Right atrium auricular region (tissue), 2 donors: ENCODE data around the gene MTMR11. TPM values are rescaled to one million over a fixed set of nuclear protein-coding genes. Genes with fewer than 3 reads are reported as not detected.
A peak's percentile ranks its signal among the peaks of the same experiment; 100 is the strongest.

Experiments
- DNase-seq: peaks from one replicate; pipeline ENCODE4 v3.0.0-alpha.2; 2019; ENCODE audit warnings: low spot score
- H3K27ac ChIP-seq, 2 donors: fragments of 200-600 bp; sonication (generic); 1 replicate in 1 of 2; 2 replicates in 1 of 2; pipeline ENCODE4 v1.5.1; 2016 to 2019
- H3K27me3 ChIP-seq, 2 donors: fragments of 200-600 bp; sonication (generic); one replicate each; pipeline versions ENCODE4 v1.5.1 to v1.6.0; 2017 to 2019
- H3K36me3 ChIP-seq: fragments of 200-600 bp; sonication (generic); one replicate; pipeline ENCODE4 v1.5.1; 2016
- H3K4me1 ChIP-seq, 2 donors: fragments of 200-600 bp; sonication (generic); one replicate each; pipeline versions ENCODE4 v1.5.1 to v1.6.0; 2017 to 2019
- H3K4me3 ChIP-seq, 2 donors: fragments of 200-600 bp; sonication (generic); 1 replicate in 1 of 2; 2 replicates in 1 of 2; pipeline ENCODE4 v1.5.1; 2017 to 2019; ENCODE audit warnings: mild to moderate bottlenecking in 1 of 2, moderate library complexity in 1 of 2
- H3K9me3 ChIP-seq, 2 donors: fragments of 200-600 bp; sonication (generic); one replicate each; pipeline ENCODE4 v1.5.1; 2019
- CTCF ChIP-seq, 2 donors: fragments of 200-600 bp; sonication (generic); IDR thresholded peaks; one replicate each; pipeline ENCODE4 v1.5.1; 2019; ENCODE audit warnings: antibody characterized with exemption in 2 of 2
- total RNA-seq, 2 donors: library from RNA; depleted of rRNA; stranded (reverse); fragments of >200 nt; gene quantifications; one replicate each; pipeline ENCODE4 v1.1.0, GENCODE V29; 2016

The MTMR11 gene
- 1 to 10 TPM; 1.6 to 9.6 TPM for total RNA-seq

- no peaks in the 10 kb centered on the region for H3K9me3 ChIP-seq
- no peak for TF ChIP-seq CTCF (IDR thresholded peaks at IDR 0.05)
- no peaks in the 10 kb centered on the region for H3K36me3 ChIP-seq
- peak; percentile 60 for DNase-seq
- peak within 1 kb of the TSS; percentile 72 to 89 for H3K27ac ChIP-seq
- peaks cover 0 to 46% of the 10 kb centered on the region in 2 donors for H3K4me1 ChIP-seq
- peak within 1 kb of the TSS; percentile 43 to 54 for H3K4me3 ChIP-seq
- H3K27me3 ChIP-seq = no peaks in the 10 kb centered on the region
These were observed at the start of gene MTMR11 for GRCh38 chr1:149936170-149936991. TSS of gene MTMR11 (minus strand) at chr1:149936879. CDS start at chr1:149936647, 232 bp downstream.

- H3K4me1 ChIP-seq = peaks cover 0 to 19% of the 10 kb centered on the region in 2 donors
- H3K9me3 ChIP-seq = no peaks in the 10 kb centered on the region
- H3K36me3 ChIP-seq = peaks cover 20% of the 10 kb centered on the region
- no peak for DNase-seq
- TF ChIP-seq CTCF (IDR thresholded peaks at IDR 0.05) = no peak
- H3K27ac ChIP-seq = no peak overlapping the region
- no peak overlapping the region for H3K4me3 ChIP-seq
- H3K27me3 ChIP-seq = no peaks in the 10 kb centered on the region
These were observed 43.4 kb upstream of the MTMR11 start for GRCh38 chr1:149979972-149980540.

- H3K27me3 ChIP-seq = no peaks in the 10 kb centered on the region
- DNase-seq = no peak
- H3K36me3 ChIP-seq = peaks cover 26% of the 10 kb centered on the region
- H3K4me1 ChIP-seq = peaks cover 0 to 19% of the 10 kb centered on the region in 2 donors
- no peak for TF ChIP-seq CTCF (IDR thresholded peaks at IDR 0.05)
- no peak overlapping the region for H3K27ac ChIP-seq
- H3K4me3 ChIP-seq = no peak overlapping the region
- no peaks in the 10 kb centered on the region for H3K9me3 ChIP-seq
These were observed 42.7 kb upstream of the MTMR11 start for GRCh38 chr1:149979245-149979971.

GRCh38 chr1:149978547-149979023 lies 41.9 kb upstream of the MTMR11 start:
- H3K27ac ChIP-seq = no peak overlapping the region

GRCh38 chr1:149977345-149977744 lies 40.7 kb upstream of the MTMR11 start:
- Histone ChIP-seq H3K27ac (no peak overlapping the region), H3K9me3 (no peaks in the 10 kb centered on the region), H3K27me3 (no peaks in the 10 kb centered on the region), H3K4me1 (peaks cover 0 to 19% of the 10 kb centered on the region in 2 donors), H3K4me3 (no peak overlapping the region), H3K36me3 (peaks cover 47% of the 10 kb centered on the region)
- TF ChIP-seq CTCF (IDR thresholded peaks at IDR 0.05) = no peak
- no peak for DNase-seq

More at GRCh38 chr1:149978547-149979023, 41.9 kb upstream of the MTMR11 start:
- peaks cover 35% of the 10 kb centered on the region for H3K36me3 ChIP-seq
- H3K4me3 ChIP-seq = no peak overlapping the region
- TF ChIP-seq CTCF (IDR thresholded peaks at IDR 0.05) = no peak
- DNase-seq = no peak
- H3K27me3 ChIP-seq = no peaks in the 10 kb centered on the region
- no peaks in the 10 kb centered on the region for H3K9me3 ChIP-seq
- H3K4me1 ChIP-seq = peaks cover 0 to 19% of the 10 kb centered on the region in 2 donors
